ENCODE measurements around the gene INTU. TPM values are rescaled to one million over a fixed set of nuclear protein-coding genes. Genes with fewer than 3 reads are reported as not detected.
A peak's percentile ranks its signal among the peaks of the same experiment; 100 is the strongest.
"Not testable (repeated sequence)": the region's sequence is repeated elsewhere in the genome, so short reads cannot be mapped to it uniquely, and the experiment has no call there.

INTU gene
- under 0.01 TPM in 1 of 2 replicates, not detected in the other for total RNA-seq (2014; rRNA removed; shearing (Covaris generic); ENCODE audit: low replicate concordance)

DNA sequence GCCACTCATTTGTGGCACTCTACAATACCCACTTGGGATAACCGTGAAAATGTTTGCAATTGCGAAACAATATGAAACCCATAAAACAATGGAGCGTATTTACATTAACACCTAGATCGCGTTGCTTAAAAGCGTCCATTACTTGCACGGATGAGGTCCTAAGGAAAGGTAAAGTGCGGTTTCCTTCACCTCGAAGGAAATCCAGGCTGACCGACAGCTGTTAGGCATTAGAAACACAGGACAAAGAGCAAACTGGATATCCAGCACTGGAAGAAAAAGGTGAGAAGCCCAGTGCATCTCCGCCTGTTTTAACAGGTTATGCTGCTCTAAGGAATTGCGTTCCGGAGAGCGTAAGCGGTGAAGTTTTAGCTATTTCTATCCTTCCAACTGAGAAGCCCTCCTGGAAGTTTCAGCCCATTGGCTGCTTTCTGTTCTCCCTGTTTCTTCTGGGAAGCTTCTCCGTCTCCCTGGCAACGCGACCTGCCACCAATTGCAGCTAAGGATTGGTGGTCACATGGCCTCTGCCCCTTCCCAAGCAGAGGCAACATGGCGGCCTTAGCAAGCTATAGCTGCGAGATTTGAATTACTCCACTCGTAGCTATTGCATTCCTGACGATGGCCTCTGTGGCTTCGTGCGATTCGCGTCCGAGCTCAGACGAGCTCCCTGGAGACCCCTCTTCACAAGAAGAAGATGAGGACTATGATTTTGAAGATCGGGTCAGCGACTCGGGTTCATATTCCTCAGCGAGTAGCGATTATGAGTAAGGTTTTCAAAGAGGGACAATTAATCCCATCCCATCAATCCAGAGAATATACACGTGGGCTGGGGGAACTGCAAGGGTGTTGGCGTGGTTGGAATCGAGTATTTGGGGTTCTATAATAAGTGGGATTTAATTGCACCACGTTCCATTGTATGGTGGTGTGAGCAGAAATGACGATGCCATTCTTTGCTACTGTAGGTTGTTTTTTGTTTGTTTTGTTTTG lies at the start of gene INTU:
Gene INTU, plus strand, starts transcription at position 538 of the 984 bp plus-strand sequence. Its CDS starts 78 bp downstream, at position 616.
- no peak for DNase-seq
- no peak within 1 kb of the TSS for H2AFZ ChIP-seq (ENCODE audit: low read length)

DNA sequence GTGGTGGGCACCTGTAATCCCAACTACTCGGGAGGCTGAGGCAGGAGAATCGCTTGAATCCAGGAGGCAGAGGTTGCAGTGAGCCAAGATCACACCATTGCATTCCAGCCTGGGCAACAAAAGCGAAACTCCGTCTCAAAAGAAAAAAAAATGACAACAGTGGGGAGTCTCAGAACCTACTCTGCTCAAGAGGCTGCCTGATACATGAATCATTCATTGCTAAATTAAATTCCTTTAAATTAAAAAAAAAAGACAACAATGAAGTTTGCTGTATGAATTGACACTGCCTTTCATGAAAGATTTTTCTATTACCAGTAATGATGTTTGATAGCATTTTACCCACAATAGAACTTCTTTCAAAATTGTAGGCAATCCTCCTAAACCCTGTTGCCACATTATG lies 46.3 kb upstream of the INTU start:
- H3K36me3 ChIP-seq (ENCODE audit: insufficient read depth, low read length); H3K27ac ChIP-seq (ENCODE audit: low read length); H3K4me1 ChIP-seq (ENCODE audit: low read length); H4K20me1 ChIP-seq (ENCODE audit: insufficient read depth, low read depth, low read length); H3K4me3 ChIP-seq (ENCODE audit: low read length); H3K27me3 ChIP-seq (ENCODE audit: low read length); H3K9me3 ChIP-seq (ENCODE audit: low read length); H2AFZ ChIP-seq (ENCODE audit: low read length); H3K79me2 ChIP-seq (ENCODE audit: low read length); H3K9ac ChIP-seq (ENCODE audit: low read length); H3K4me2 ChIP-seq (ENCODE audit: low read depth, low read length, poor library complexity, severe bottlenecking); H3K9me2 ChIP-seq (replicated peaks; ENCODE audit: insufficient read depth, low read length); DNase-seq: not testable (repeated sequence)

More for the DNA sequence above, at the start of gene INTU:
- H4K20me1 ChIP-seq (ENCODE audit: insufficient read depth, low read depth, low read length), result no peaks in the 10 kb centered on the region
- H3K9ac ChIP-seq (ENCODE audit: low read length), result no peak within 1 kb of the TSS
- H3K27me3 ChIP-seq (ENCODE audit: low read length), result no peaks in the 10 kb centered on the region
- H3K9me3 ChIP-seq (ENCODE audit: low read length), result no peaks in the 10 kb centered on the region
- no peak within 1 kb of the TSS for H3K4me3 ChIP-seq (ENCODE audit: low read length)
- no peaks in the 10 kb centered on the region for H3K9me2 ChIP-seq (replicated peaks; ENCODE audit: insufficient read depth, low read length)
- no peaks in the 10 kb centered on the region for H3K4me1 ChIP-seq (ENCODE audit: low read length)
- H3K36me3 ChIP-seq (ENCODE audit: insufficient read depth, low read length), result no peaks in the 10 kb centered on the region
- H3K27ac ChIP-seq (ENCODE audit: low read length), result no peak within 1 kb of the TSS
- H3K79me2 ChIP-seq (ENCODE audit: low read length), result no peaks in the 10 kb centered on the region
- H3K4me2 ChIP-seq (ENCODE audit: low read depth, low read length, poor library complexity, severe bottlenecking), result no peak within 1 kb of the TSS

DNA sequence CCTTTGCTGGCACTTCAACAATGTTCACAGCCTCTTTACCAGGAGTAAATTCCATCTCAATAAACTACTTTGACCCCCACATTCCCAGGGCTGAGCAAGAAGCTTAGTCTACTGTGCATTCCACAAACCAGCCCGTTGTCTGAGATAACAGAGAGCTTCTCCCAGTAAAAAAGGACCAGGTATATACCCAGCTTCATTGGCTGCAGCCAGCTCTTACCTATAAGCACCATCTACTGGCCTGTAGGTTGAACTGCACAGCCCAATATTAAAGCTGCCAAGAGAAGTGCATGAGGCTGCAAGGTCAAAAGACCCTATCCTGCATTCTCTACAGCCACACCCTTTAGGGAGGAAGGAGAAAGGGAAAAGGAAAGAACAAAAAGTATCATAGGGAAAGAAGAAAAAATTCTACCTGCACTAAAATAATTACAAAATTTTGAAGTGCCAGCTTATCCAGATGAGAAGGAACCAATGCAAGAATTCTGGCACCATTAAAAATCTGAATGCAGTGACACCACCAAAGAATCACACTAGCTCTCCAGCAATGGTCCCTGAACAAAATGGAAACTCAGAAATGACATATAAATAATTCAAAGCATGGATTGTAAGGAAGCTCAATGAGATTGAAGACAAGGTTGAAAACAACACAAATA lies 45.7 kb upstream of the INTU start:
- H3K9me2 ChIP-seq (replicated peaks; ENCODE audit: insufficient read depth, low read length), result no peaks in the 10 kb centered on the region
- no peaks in the 10 kb centered on the region for H3K36me3 ChIP-seq (ENCODE audit: insufficient read depth, low read length)
- no peaks in the 10 kb centered on the region for H3K4me1 ChIP-seq (ENCODE audit: low read length)
- no peak overlapping the region for H3K4me2 ChIP-seq (ENCODE audit: low read depth, low read length, poor library complexity, severe bottlenecking)
- H3K4me3 ChIP-seq (ENCODE audit: low read length), result no peak overlapping the region
- H3K27me3 ChIP-seq (ENCODE audit: low read length), result no peaks in the 10 kb centered on the region
- H3K9me3 ChIP-seq (ENCODE audit: low read length), result no peaks in the 10 kb centered on the region
- no peaks in the 10 kb centered on the region for H4K20me1 ChIP-seq (ENCODE audit: insufficient read depth, low read depth, low read length)
- H3K79me2 ChIP-seq (ENCODE audit: low read length), result no peaks in the 10 kb centered on the region
- H2AFZ ChIP-seq (ENCODE audit: low read length), result no peak overlapping the region
- H3K27ac ChIP-seq (ENCODE audit: low read length), result no peak overlapping the region
- DNase-seq, result peak; percentile 75
- H3K9ac ChIP-seq (ENCODE audit: low read length), result no peak overlapping the region

GRCh38 chr4:127589153-127589552 lies 43.6 kb upstream of the INTU start:
- H3K27ac ChIP-seq (ENCODE audit: low read length); H2AFZ ChIP-seq (ENCODE audit: low read length); H3K9me2 ChIP-seq (replicated peaks; ENCODE audit: insufficient read depth, low read length); H3K36me3 ChIP-seq (ENCODE audit: insufficient read depth, low read length); H4K20me1 ChIP-seq (ENCODE audit: insufficient read depth, low read depth, low read length); H3K4me3 ChIP-seq (ENCODE audit: low read length); H3K9ac ChIP-seq (ENCODE audit: low read length); H3K9me3 ChIP-seq (ENCODE audit: low read length); H3K4me1 ChIP-seq (ENCODE audit: low read length); H3K27me3 ChIP-seq (ENCODE audit: low read length); H3K79me2 ChIP-seq (ENCODE audit: low read length); H3K4me2 ChIP-seq (ENCODE audit: low read depth, low read length, poor library complexity, severe bottlenecking); DNase-seq: not testable (repeated sequence)

GRCh38 chr4:127598656-127599055 lies 34.1 kb upstream of the INTU start:
- H4K20me1 ChIP-seq (ENCODE audit: insufficient read depth, low read depth, low read length), result no peaks in the 10 kb centered on the region
- H3K4me2 ChIP-seq (ENCODE audit: low read depth, low read length, poor library complexity, severe bottlenecking), result no peak overlapping the region
- H3K9me2 ChIP-seq (replicated peaks; ENCODE audit: insufficient read depth, low read length), result no peaks in the 10 kb centered on the region
- H2AFZ ChIP-seq (ENCODE audit: low read length), result no peak overlapping the region
- DNase-seq, result no peak
- H3K36me3 ChIP-seq (ENCODE audit: insufficient read depth, low read length), result no peaks in the 10 kb centered on the region
- H3K27ac ChIP-seq (ENCODE audit: low read length), result no peak overlapping the region
- H3K27me3 ChIP-seq (ENCODE audit: low read length), result no peaks in the 10 kb centered on the region
- no peak overlapping the region for H3K9ac ChIP-seq (ENCODE audit: low read length)
- no peaks in the 10 kb centered on the region for H3K4me1 ChIP-seq (ENCODE audit: low read length)
- no peak overlapping the region for H3K4me3 ChIP-seq (ENCODE audit: low read length)
- H3K79me2 ChIP-seq (ENCODE audit: low read length), result no peaks in the 10 kb centered on the region
- no peaks in the 10 kb centered on the region for H3K9me3 ChIP-seq (ENCODE audit: low read length)

GRCh38 chr4:127601029-127601428 lies 31.7 kb upstream of the INTU start:
- no peak overlapping the region for H2AFZ ChIP-seq (ENCODE audit: low read length)

GRCh38 chr4:127604949-127605709 lies 27.6 kb upstream of the INTU start:
- Histone ChIP-seq H3K27ac (ENCODE audit: low read length) (no peak overlapping the region), H3K9me2 (replicated peaks; ENCODE audit: insufficient read depth, low read length) (no peaks in the 10 kb centered on the region), H3K4me1 (ENCODE audit: low read length) (no peaks in the 10 kb centered on the region), H2AFZ (ENCODE audit: low read length) (no peak overlapping the region), H4K20me1 (ENCODE audit: insufficient read depth, low read depth, low read length) (no peaks in the 10 kb centered on the region), H3K4me3 (ENCODE audit: low read length) (no peak overlapping the region), H3K36me3 (ENCODE audit: insufficient read depth, low read length) (no peaks in the 10 kb centered on the region), H3K27me3 (ENCODE audit: low read length) (no peaks in the 10 kb centered on the region), H3K9me3 (ENCODE audit: low read length) (no peaks in the 10 kb centered on the region), H3K4me2 (ENCODE audit: low read depth, low read length, poor library complexity, severe bottlenecking) (no peak overlapping the region), H3K9ac (ENCODE audit: low read length) (no peak overlapping the region), H3K79me2 (ENCODE audit: low read length) (no peaks in the 10 kb centered on the region)
- DNase-seq, result peak; percentile 78

More at GRCh38 chr4:127601029-127601428, 31.7 kb upstream of the INTU start:
- peak; percentile 49 for DNase-seq
- no peaks in the 10 kb centered on the region for H3K9me2 ChIP-seq (replicated peaks; ENCODE audit: insufficient read depth, low read length)
- no peak overlapping the region for H3K27ac ChIP-seq (ENCODE audit: low read length)
- no peaks in the 10 kb centered on the region for H3K79me2 ChIP-seq (ENCODE audit: low read length)
- no peaks in the 10 kb centered on the region for H4K20me1 ChIP-seq (ENCODE audit: insufficient read depth, low read depth, low read length)
- no peak overlapping the region for H3K9ac ChIP-seq (ENCODE audit: low read length)
- no peaks in the 10 kb centered on the region for H3K4me1 ChIP-seq (ENCODE audit: low read length)
- H3K4me3 ChIP-seq (ENCODE audit: low read length), result no peak overlapping the region
- H3K36me3 ChIP-seq (ENCODE audit: insufficient read depth, low read length), result no peaks in the 10 kb centered on the region
- no peaks in the 10 kb centered on the region for H3K27me3 ChIP-seq (ENCODE audit: low read length)
- H3K9me3 ChIP-seq (ENCODE audit: low read length), result no peaks in the 10 kb centered on the region
- no peak overlapping the region for H3K4me2 ChIP-seq (ENCODE audit: low read depth, low read length, poor library complexity, severe bottlenecking)

DNA sequence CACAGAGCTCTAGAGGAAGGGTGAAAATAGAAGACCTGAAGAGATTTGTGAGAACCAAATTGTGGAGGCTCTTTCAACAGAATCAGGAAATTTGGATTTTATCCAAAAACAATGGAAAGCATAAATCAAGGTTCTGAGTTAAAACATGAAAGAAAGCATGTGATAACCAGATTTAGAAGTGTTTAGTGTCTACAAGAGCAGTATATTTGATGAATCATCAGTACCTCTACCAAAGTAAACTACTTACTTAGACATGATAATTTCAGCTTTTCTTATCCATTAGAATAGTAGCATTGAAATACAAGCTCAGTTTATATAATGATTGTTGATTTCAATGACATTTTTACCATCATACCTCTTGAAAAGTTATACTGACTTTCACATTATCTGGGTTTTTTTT lies 25.9 kb upstream of the INTU start:
- H3K79me2 ChIP-seq (ENCODE audit: low read length), result no peaks in the 10 kb centered on the region
- H3K9me2 ChIP-seq (replicated peaks; ENCODE audit: insufficient read depth, low read length), result no peaks in the 10 kb centered on the region
- no peak overlapping the region for H3K9ac ChIP-seq (ENCODE audit: low read length)
- H3K27ac ChIP-seq (ENCODE audit: low read length), result no peak overlapping the region
- no peaks in the 10 kb centered on the region for H4K20me1 ChIP-seq (ENCODE audit: insufficient read depth, low read depth, low read length)
- no peaks in the 10 kb centered on the region for H3K9me3 ChIP-seq (ENCODE audit: low read length)
- no peak overlapping the region for H3K4me3 ChIP-seq (ENCODE audit: low read length)
- no peak overlapping the region for H3K4me2 ChIP-seq (ENCODE audit: low read depth, low read length, poor library complexity, severe bottlenecking)
- H3K27me3 ChIP-seq (ENCODE audit: low read length), result no peaks in the 10 kb centered on the region
- H2AFZ ChIP-seq (ENCODE audit: low read length), result no peak overlapping the region
- H3K36me3 ChIP-seq (ENCODE audit: insufficient read depth, low read length), result no peaks in the 10 kb centered on the region
- DNase-seq, result no peak
- no peaks in the 10 kb centered on the region for H3K4me1 ChIP-seq (ENCODE audit: low read length)

Measured in Karpas-422 (cell line).